CD14-positive monocyte (primary cell): ENCODE data around the gene GPI. TPM values are rescaled to one million over a fixed set of nuclear protein-coding genes. Genes with fewer than 3 reads are reported as not detected.

Source experiments
- DNase-seq, 3 donors: peaks; one replicate each; pipeline ENCODE4 v3.0.0-alpha.2; 2011 to 2022
- H2AFZ ChIP-seq: 2 replicates; pipeline ENCODE4 v1.6.0; 2012; ENCODE audit warnings: mild to moderate bottlenecking, low read depth, low read length, inconsistent platforms; ENCODE audit not compliant: insufficient read depth, poor library complexity, severe bottlenecking
- H3K27ac ChIP-seq, 2 donors: 1 replicate in 1 of 2; 2 replicates in 1 of 2; pipeline ENCODE4 v1.5.1; 2012 to 2013; ENCODE audit warnings: low read length in 2 of 2, control low read depth in 1 of 2, inconsistent platforms in 1 of 2, low read depth in 1 of 2, mild to moderate bottlenecking in 1 of 2
- H3K27me3 ChIP-seq, 2 donors: one replicate each; pipeline versions ENCODE4 v1.6.0 to v1.6.1; 2011 to 2013; ENCODE audit warnings: low read length in 2 of 2; ENCODE audit not compliant: control insufficient read depth in 2 of 2, insufficient read depth in 2 of 2
- H3K36me3 ChIP-seq, 2 donors: replicated peaks in 1 of 2; 1 replicate in 1 of 2; 2 replicates in 1 of 2; pipeline versions ENCODE4 v1.5.1 to v1.6.1; 2012 to 2013; ENCODE audit warnings: low read length in 2 of 2, control low read depth in 1 of 2, inconsistent platforms in 1 of 2, mild to moderate bottlenecking in 1 of 2; ENCODE audit not compliant: insufficient read depth in 2 of 2, control insufficient read depth in 1 of 2
- H3K4me1 ChIP-seq, 2 donors: 1 replicate in 1 of 2; 2 replicates in 1 of 2; pipeline versions ENCODE4 v1.5.1 to v1.6.1; 2012 to 2013; ENCODE audit warnings: low read length in 2 of 2, control low read depth in 1 of 2, inconsistent platforms in 1 of 2, mild to moderate bottlenecking in 1 of 2, moderate library complexity in 1 of 2; ENCODE audit not compliant: insufficient read depth in 2 of 2, control insufficient read depth in 1 of 2
- H3K4me2 ChIP-seq: replicated peaks from 2 replicates; pipeline ENCODE3; 2012; ENCODE audit warnings: low read length, moderate library complexity, mild to moderate bottlenecking; ENCODE audit not compliant: poor library complexity, severe bottlenecking; ENCODE audit errors: extremely low read depth
- H3K4me3 ChIP-seq, 3 experiments: fragments of 200-600 bp in 1 of 3; sonication (generic) in 1 of 3; replicated peaks in 1 of 3; 1 replicate in 2 of 3; 2 replicates in 1 of 3; pipeline ENCODE4 v1.5.1; 2011 to 2013; ENCODE audit warnings: low read length in 3 of 3, mild to moderate bottlenecking in 3 of 3, control low read depth in 2 of 3, low read depth in 2 of 3, inconsistent platforms in 1 of 3, moderate library complexity in 1 of 3
- H3K79me2 ChIP-seq: 2 replicates; pipeline ENCODE4 v1.6.0; 2012; ENCODE audit warnings: mild to moderate bottlenecking, control low read depth, inconsistent platforms, low read length, moderate library complexity; ENCODE audit not compliant: insufficient read depth
- H3K9ac ChIP-seq: 2 replicates; pipeline ENCODE4 v1.6.0; 2017; ENCODE audit warnings: low read length, mild to moderate bottlenecking; ENCODE audit not compliant: insufficient read depth, poor library complexity, severe bottlenecking
- H3K9me3 ChIP-seq, 2 donors: replicated peaks in 1 of 2; 1 replicate in 1 of 2; 2 replicates in 1 of 2; pipeline versions ENCODE4 v1.5.1 to v1.6.1; 2012 to 2013; ENCODE audit warnings: low read length in 2 of 2, control low read depth in 1 of 2; ENCODE audit not compliant: control insufficient read depth in 1 of 2, insufficient read depth in 1 of 2
- H4K20me1 ChIP-seq: 2 replicates; pipeline ENCODE4 v1.6.0; 2012; ENCODE audit warnings: mild to moderate bottlenecking, low read length, control low read depth, moderate library complexity; ENCODE audit not compliant: insufficient read depth
- H3K27ac Mint-ChIP-seq, 7 donors: one replicate each; pipeline ENCODE4 v1.8.0; 2020; ENCODE audit warnings: mild to moderate bottlenecking in 7 of 7, mixed read lengths in 7 of 7, moderate library complexity in 6 of 7, inconsistent platforms in 2 of 7
- H3K27me3 Mint-ChIP-seq, 3 donors: one replicate each; pipeline ENCODE4 v1.8.0; 2021 to 2022; ENCODE audit warnings: low read depth in 3 of 3, mild to moderate bottlenecking in 3 of 3, mixed read lengths in 3 of 3, moderate library complexity in 3 of 3, inconsistent platforms in 1 of 3
- H3K36me3 Mint-ChIP-seq, 2 donors: one replicate each; pipeline ENCODE4 v1.8.0; 2020; ENCODE audit warnings: mixed read lengths in 2 of 2, inconsistent platforms in 1 of 2, mild to moderate bottlenecking in 1 of 2
- H3K4me1 Mint-ChIP-seq: one replicate; pipeline ENCODE4 v1.8.0; 2020; ENCODE audit warnings: mild to moderate bottlenecking, mixed read lengths
- H3K4me3 Mint-ChIP-seq, 2 donors: one replicate each; pipeline ENCODE4 v1.8.0; 2020; ENCODE audit warnings: mild to moderate bottlenecking in 2 of 2, mixed read lengths in 2 of 2, moderate library complexity in 1 of 2
- H3K9me3 Mint-ChIP-seq, 7 donors: one replicate each; pipeline ENCODE4 v1.8.0; 2020 to 2022; ENCODE audit warnings: mixed read lengths in 7 of 7, mild to moderate bottlenecking in 6 of 7, moderate library complexity in 6 of 7, inconsistent platforms in 2 of 7
- WGBS: methylation state at CpG from one replicate; pipeline ENCODE4 v1.1.5; 2013; ENCODE audit warnings: missing lambda C conversion rate; ENCODE audit not compliant: insufficient coverage; 5-methylcytosine and 5-hydroxymethylcytosine counted together
- intact Hi-C, 2 donors: fragments of 100-400 bp; cut with micrococcal nuclease; formaldehyde crosslinking; loops; one replicate each; pipeline versions ENCODE4 v1.15.0 to v1.15.1; 2023
- polyA plus RNA-seq, 3 donors: library from polyadenylated mRNA; depleted of rRNA in 1 of 3; unstranded in 2 of 3; stranded (reverse) in 1 of 3; fragments of 300-500 nt in 2 of 3; fragments of >200 nt in 1 of 3; fragmentation: Illumina TruSeq in 2 of 3; gene quantifications; 1 replicate in 2 of 3; 2 replicates in 1 of 3; pipeline ENCODE4 v1.2.3, GENCODE V29; 2012 to 2021
- TF ChIP-seq, protein P1 (sequence below): fragments of 200-600 bp; IDR thresholded peaks from one replicate; pipeline ENCODE4 v1.8.0; 2022; ENCODE audit warnings: antibody characterized with exemption, mild to moderate bottlenecking

GPI gene
- polyA plus RNA-seq, 3 donors: 81.2 to 107 (median 95.3) TPM

- H3K27me3 ChIP-seq: no peaks in the 10 kb centered on the region
- no peak overlapping the region for H3K27ac ChIP-seq
- H3K79me2 ChIP-seq: peaks cover 54% of the 10 kb centered on the region
- Mint-ChIP-seq H3K4me1 (peaks cover 8% of the 10 kb centered on the region), H3K27me3 (no peaks in the 10 kb centered on the region), H3K9me3 (no peaks in the 10 kb centered on the region), H3K27ac (peak overlapping the region in 3 of 7 donors; percentile 7 to 33 (median 30)), H3K4me3 (no peak overlapping the region), H3K36me3 (peaks cover 62 to 88% of the 10 kb centered on the region in 2 donors)
- intact Hi-C loops: no loop called here
- no peak overlapping the region for H2AFZ ChIP-seq
- DNase-seq: no peak
- TF ChIP-seq, protein P1, sequence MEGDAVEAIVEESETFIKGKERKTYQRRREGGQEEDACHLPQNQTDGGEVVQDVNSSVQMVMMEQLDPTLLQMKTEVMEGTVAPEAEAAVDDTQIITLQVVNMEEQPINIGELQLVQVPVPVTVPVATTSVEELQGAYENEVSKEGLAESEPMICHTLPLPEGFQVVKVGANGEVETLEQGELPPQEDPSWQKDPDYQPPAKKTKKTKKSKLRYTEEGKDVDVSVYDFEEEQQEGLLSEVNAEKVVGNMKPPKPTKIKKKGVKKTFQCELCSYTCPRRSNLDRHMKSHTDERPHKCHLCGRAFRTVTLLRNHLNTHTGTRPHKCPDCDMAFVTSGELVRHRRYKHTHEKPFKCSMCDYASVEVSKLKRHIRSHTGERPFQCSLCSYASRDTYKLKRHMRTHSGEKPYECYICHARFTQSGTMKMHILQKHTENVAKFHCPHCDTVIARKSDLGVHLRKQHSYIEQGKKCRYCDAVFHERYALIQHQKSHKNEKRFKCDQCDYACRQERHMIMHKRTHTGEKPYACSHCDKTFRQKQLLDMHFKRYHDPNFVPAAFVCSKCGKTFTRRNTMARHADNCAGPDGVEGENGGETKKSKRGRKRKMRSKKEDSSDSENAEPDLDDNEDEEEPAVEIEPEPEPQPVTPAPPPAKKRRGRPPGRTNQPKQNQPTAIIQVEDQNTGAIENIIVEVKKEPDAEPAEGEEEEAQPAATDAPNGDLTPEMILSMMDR: no peak
- no peaks in the 10 kb centered on the region for H3K9me3 ChIP-seq
- no peak overlapping the region for H3K4me2 ChIP-seq
- no peak overlapping the region for H3K9ac ChIP-seq
- 93% methylated on average over 3 of the region's 11 CpGs for WGBS
- no peaks in the 10 kb centered on the region for H3K4me1 ChIP-seq
- H4K20me1 ChIP-seq: peaks cover 5% of the 10 kb centered on the region
- peaks cover 57 to 85% of the 10 kb centered on the region in 2 donors for H3K36me3 ChIP-seq
- H3K4me3 ChIP-seq: no peak overlapping the region
Observed at GRCh38 chr19:34373601-34374288, 8.7 kb downstream of the GPI start.

DNA sequence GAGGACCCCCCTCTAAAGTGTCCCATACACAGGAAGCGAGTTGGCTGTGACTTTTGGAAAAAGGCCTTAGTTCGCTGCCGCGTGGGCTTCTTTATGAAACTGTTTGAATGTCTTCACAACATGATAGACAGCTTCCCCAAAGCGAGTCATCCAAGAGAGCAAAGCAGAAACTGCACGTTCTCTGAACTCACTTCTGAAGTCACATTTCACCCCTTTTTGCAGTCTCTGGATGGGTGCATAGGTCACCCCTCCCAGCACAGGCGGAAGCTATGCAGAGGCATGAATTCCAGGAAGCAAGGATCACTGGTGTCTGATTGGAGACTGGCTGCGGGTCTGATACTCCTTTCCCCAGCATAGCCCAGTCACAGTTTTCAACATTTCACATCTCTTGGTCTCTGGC lies 10.6 kb downstream of the GPI start:
- Mint-ChIP-seq H3K4me1 (peaks cover 8% of the 10 kb centered on the region), H3K4me3 (no peak overlapping the region), H3K27ac (peak overlapping the region in 1 of 7 donors; percentile 16), H3K36me3 (peaks cover 61 to 88% of the 10 kb centered on the region in 2 donors), H3K9me3 (no peaks in the 10 kb centered on the region), H3K27me3 (no peaks in the 10 kb centered on the region)
- peaks cover 39% of the 10 kb centered on the region for H3K79me2 ChIP-seq
- intact Hi-C loops: no loop called here
- no peak for DNase-seq
- H3K27me3 ChIP-seq: no peaks in the 10 kb centered on the region
- H3K4me2 ChIP-seq: no peak overlapping the region
- H4K20me1 ChIP-seq: peaks cover 5% of the 10 kb centered on the region
- 96% methylated on average over 4 of the region's 8 CpGs for WGBS
- H3K9me3 ChIP-seq: no peaks in the 10 kb centered on the region
- H3K27ac ChIP-seq: peak overlapping the region in 1 of 2 donors; percentile 7
- peaks cover 57 to 85% of the 10 kb centered on the region in 2 donors for H3K36me3 ChIP-seq
- no peak overlapping the region for H2AFZ ChIP-seq
- TF ChIP-seq, protein P1: no peak
- no peaks in the 10 kb centered on the region for H3K4me1 ChIP-seq
- no peak overlapping the region for H3K4me3 ChIP-seq
- H3K9ac ChIP-seq: no peak overlapping the region
